Measurements from ENCODE around the gene TMEM150C. TPM values are rescaled to one million over a fixed set of nuclear protein-coding genes. Genes with fewer than 3 reads are reported as not detected.

TMEM150C gene
- total and polyA plus RNA-seq, 2 of the 8 experiments (the other 6 are each of a cell fraction or from before 2014, with no cell fraction given), result 1.5 to 1.7 TPM

DNA sequence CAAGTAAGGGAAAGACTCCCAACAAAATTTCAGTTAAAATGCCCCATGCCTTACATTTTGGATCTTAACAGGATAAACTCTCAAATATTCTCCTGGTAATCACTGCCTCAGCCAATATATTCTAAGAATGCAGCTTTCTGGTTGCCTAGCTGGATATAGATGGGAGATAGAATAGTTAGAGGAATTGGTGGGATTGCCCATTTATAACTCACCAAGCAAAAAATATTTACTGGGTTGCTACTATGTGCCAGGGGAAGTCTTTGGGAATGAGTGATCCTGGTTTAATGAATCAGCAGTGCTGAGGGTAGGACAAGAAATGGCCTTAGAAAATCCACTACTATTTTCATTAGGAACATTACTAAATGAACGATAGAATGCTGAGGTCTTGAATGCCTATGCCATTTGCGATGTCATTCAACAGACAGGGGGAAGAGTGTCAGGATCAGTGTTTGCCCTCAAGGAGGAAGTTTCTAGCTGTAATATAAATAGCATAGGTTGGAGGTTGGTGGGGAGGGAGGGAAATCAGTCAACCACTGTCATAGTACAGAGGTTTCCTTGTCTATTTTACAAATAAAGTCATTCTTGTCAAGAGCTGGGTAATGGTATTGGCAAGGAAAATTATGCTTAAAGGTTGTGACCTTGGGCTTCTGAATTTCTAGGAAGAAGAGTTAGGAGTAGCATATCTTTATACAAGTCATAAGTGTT lies 67.9 kb downstream of the TMEM150C start:
- Histone ChIP-seq H3K14ac (ENCODE audit: insufficient read length) (no peak overlapping the region), H3K23me2 (ENCODE audit: low read depth, low read length) (no peaks in the 10 kb centered on the region), H3K27me3 (replicated peaks in 1 of 4; ENCODE audit: control insufficient read depth in 3 of 4, extremely low read depth in 1 of 4, insufficient read depth in 3 of 4, low read length in 3 of 4) (no peaks in the 10 kb centered on the region), H3K79me2 (ENCODE audit: control insufficient read depth in 1 of 2, insufficient read depth in 2 of 2, low read length in 2 of 2) (no peaks in the 10 kb centered on the region), H4K8ac (ENCODE audit: extremely low read depth, insufficient read depth, low read length) (no peak overlapping the region), H4K5ac (ENCODE audit: insufficient read length, low read depth, low read length) (no peak overlapping the region), H2BK5ac (ENCODE audit: low read depth, low read length) (no peak overlapping the region), H3K4ac (replicated peaks; ENCODE audit: insufficient read length, low read depth, low read length) (no peak overlapping the region), H3K9ac (replicated peaks in 1 of 4; ENCODE audit: extremely low read depth in 1 of 4, low read depth in 3 of 4, low read length in 3 of 4) (no peak overlapping the region), H3K27ac (ENCODE audit: low read depth, low read length) (no peak overlapping the region), H3K4me2 (ENCODE audit: insufficient read depth in 1 of 2, low read depth in 2 of 2, low read length in 2 of 2) (no peak overlapping the region), H3K18ac (ENCODE audit: extremely low read depth, low read length) (no peak overlapping the region), H3K4me1 (replicated peaks in 1 of 4; ENCODE audit: control insufficient read depth in 3 of 4, insufficient read depth in 4 of 4, low read length in 3 of 4) (no peaks in the 10 kb centered on the region), H3K36me3 (ENCODE audit: control insufficient read depth in 2 of 4, insufficient read depth in 4 of 4, low read length in 3 of 4) (no peaks in the 10 kb centered on the region), H2AFZ (ENCODE audit: low read length) (no peak overlapping the region), H3K4me3 (ENCODE audit: extremely low read depth in 1 of 4, insufficient read depth in 2 of 4, low read depth in 3 of 4, low read length in 4 of 4) (no peak overlapping the region), H4K91ac (replicated peaks; ENCODE audit: insufficient read length, low read length) (no peak overlapping the region), H2BK12ac (ENCODE audit: low read depth, low read length) (no peak overlapping the region), H2AK5ac (ENCODE audit: low read depth, low read length) (no peak overlapping the region), H4K20me1 (replicated peaks in 1 of 2; ENCODE audit: control insufficient read depth in 1 of 2, insufficient read depth in 2 of 2, low read length in 2 of 2) (no peaks in the 10 kb centered on the region), H3K23ac (ENCODE audit: insufficient read length) (no peak overlapping the region), H2BK20ac (ENCODE audit: low read length) (no peak overlapping the region), H3K56ac (replicated peaks; ENCODE audit: insufficient read length, low read depth, low read length) (no peak overlapping the region), H2BK120ac (replicated peaks; ENCODE audit: low read depth, low read length) (no peak overlapping the region), H2BK15ac (ENCODE audit: low read length) (no peak overlapping the region), H3K9me3 (ENCODE audit: insufficient read depth in 2 of 2, low read depth in 1 of 2, low read length in 1 of 2) (no peaks in the 10 kb centered on the region), H3K79me1 (ENCODE audit: low read depth, low read length) (no peaks in the 10 kb centered on the region)
- ChIA-PET CTCF (ENCODE audit: partially characterized antibody) (interaction anchor here (1.4 to 1.5 kb wide), 2 partner anchors 16 to 245 kb away, joined by 3 read pairs; no protein-coding TSS in a partner anchor), POLR2A (ENCODE audit: partially characterized antibody) (no interaction called here)
- FAIRE-seq, result no peak
- no peak for DNase-seq (ENCODE audit: low read depth in 1 of 2, low spot score in 2 of 2)
- 88% methylated on average over 2 of the region's 2 CpGs; no CpG with 5 or more reads in 1 of the 2 experiments for WGBS, 2 experiments (ENCODE audit: extremely low coverage in 1 of 2, insufficient coverage in 1 of 2, insufficient read length in 1 of 2, insufficient replicate concordance in 2 of 2, low coverage in 1 of 2, low lambda C conversion rate in 2 of 2, missing lambda C conversion rate in 1 of 2)
- TF ChIP-seq RAD21 (IDR thresholded peaks at IDR 0.05 in 1 of 2, conservative IDR thresholded peaks at IDR 0.05 in 1 of 2; ENCODE audit: low read depth in 2 of 2, low read length in 2 of 2) (no peak), RBBP5 (IDR thresholded peaks at IDR 0.05; ENCODE audit: borderline replicate concordance, low read depth, low read length) (no peak), SIRT6 (IDR thresholded peaks at IDR 0.05; ENCODE audit: low read length) (no peak), BACH1 (IDR thresholded peaks at IDR 0.05; ENCODE audit: low read length) (no peak), CBX8 (IDR thresholded peaks at IDR 0.05; ENCODE audit: borderline replicate concordance, low read depth, low read length) (no peak), GABPA (IDR thresholded peaks at IDR 0.05; ENCODE audit: borderline replicate concordance, insufficient read depth, low read length) (no peak), TAF1 (IDR thresholded peaks at IDR 0.05; ENCODE audit: low read depth, low read length) (no peak), CTBP2 (IDR thresholded peaks at IDR 0.05; ENCODE audit: borderline replicate concordance, insufficient read depth, insufficient read length, low read length) (no peak), JUND (IDR thresholded peaks at IDR 0.05; ENCODE audit: low read length) (no peak)
- TF ChIP-seq, protein P1, sequence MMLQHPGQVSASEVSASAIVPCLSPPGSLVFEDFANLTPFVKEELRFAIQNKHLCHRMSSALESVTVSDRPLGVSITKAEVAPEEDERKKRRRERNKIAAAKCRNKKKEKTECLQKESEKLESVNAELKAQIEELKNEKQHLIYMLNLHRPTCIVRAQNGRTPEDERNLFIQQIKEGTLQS (IDR thresholded peaks at IDR 0.05; ENCODE audit: insufficient read depth, low read depth, low read length), result no peak

Data from H1 (cell line).